ENCODE results near the gene NAA80. TPM values are rescaled to one million over a fixed set of nuclear protein-coding genes. Genes with fewer than 3 reads are reported as not detected.

Gene NAA80
- polyA plus RNA-seq, 2 of the 4 experiments (the other 2 are of a cell fraction) = 3.1 to 5.3 TPM

- CTCF ChIA-PET = interaction anchor here (0.7 to 8.0 kb wide), 7 partner anchors 12 to 82 kb away, joined by 3 to 67 read pairs (median 4); no protein-coding TSS in a partner anchor
- Histone ChIP-seq H3K4me3 (no peak overlapping the region), H3K9me3 (no peaks in the 10 kb centered on the region), H3K4me2 (no peak overlapping the region), H3K4me1 (peaks cover 7% of the 10 kb centered on the region; the same call in 1 of the 3 replicates), H3K27ac (no peak overlapping the region)
- DNase-seq (ENCODE audit: low read depth in 1 of 2, low spot score in 1 of 2) (no peak), FAIRE-seq (no peak), ATAC-seq (no peak)
- no peak for TF ChIP-seq PBX3 (IDR thresholded peaks at IDR 0.05)
- no peak for TF ChIP-seq ELK1 (IDR thresholded peaks at IDR 0.05; ENCODE audit: low read depth, low read length)
- no peak for TF ChIP-seq POLR2A (IDR thresholded peaks at IDR 0.05; ENCODE audit: low read length)
- WGBS (ENCODE audit: missing lambda C conversion rate) = 95% methylated on average over 17 of the region's 17 CpGs
- POLR2A ChIA-PET = no interaction called here
These were observed 22.5 kb downstream of the NAA80 start for GRCh38 chr3:50276762-50277101.

GRCh38 chr3:50275996-50276761 is 23.0 kb downstream of the NAA80 start:
- Histone ChIP-seq H3K4me3 (no peak overlapping the region), H3K9me3 (no peaks in the 10 kb centered on the region), H3K4me2 (no peak overlapping the region), H3K27ac (no peak overlapping the region), H3K4me1 (peaks cover 11% of the 10 kb centered on the region; the same call in 1 of the 3 replicates)
- WGBS (ENCODE audit: missing lambda C conversion rate) = 95% methylated on average over 42 of the region's 79 CpGs
- no peak for FAIRE-seq
- CTCF ChIA-PET = interaction anchor here (0.8 to 8.0 kb wide), 6 partner anchors 14 to 81 kb away, joined by 3 to 67 read pairs (median 4); no protein-coding TSS in a partner anchor
- POLR2A ChIA-PET = no interaction called here
- TF ChIP-seq ATOH8 (CRISPR knock-in tag; IDR thresholded peaks at IDR 0.05; ENCODE audit: low read depth) (no peak), CTCF (IDR thresholded peaks at IDR 0.05) (no peak), RFX5 (IDR thresholded peaks at IDR 0.05) (no peak), RARB (CRISPR knock-in tag; IDR thresholded peaks at IDR 0.05) (no peak), KDM5A (IDR thresholded peaks at IDR 0.05) (no peak), SREBF2 (IDR thresholded peaks at IDR 0.05) (no peak), BCL3 (IDR thresholded peaks at IDR 0.05) (no peak), SMC3 (IDR thresholded peaks at IDR 0.05) (no peak), EHF (CRISPR knock-in tag; IDR thresholded peaks at IDR 0.05) (no peak)
- DNase-seq (ENCODE audit: low read depth in 1 of 2, low spot score in 1 of 2) = no peak
- ATAC-seq = no peak

- Histone ChIP-seq H3K9me3 (no peaks in the 10 kb centered on the region), H3K4me3 (no peak overlapping the region), H3K4me1 (peaks cover 19% of the 10 kb centered on the region), H3K4me2 (no peak overlapping the region), H3K27ac (no peak overlapping the region)
- FAIRE-seq = no peak
- ChIA-PET POLR2A (no interaction called here), CTCF (interaction anchor here (0.7 to 8.0 kb wide), 20 partner anchors 9 to 93 kb away, joined by 3 to 67 read pairs (median 4); partner anchors contain the start of gene GNAI2)
- no peak for DNase-seq (ENCODE audit: low read depth in 1 of 2, low spot score in 1 of 2)
- WGBS (ENCODE audit: missing lambda C conversion rate) = 95% methylated on average over 36 of the region's 65 CpGs
- ATAC-seq = no peak
- TF ChIP-seq NR3C1 (IDR thresholded peaks at IDR 0.05) = no peak
- no peak for TF ChIP-seq ELK1 (IDR thresholded peaks at IDR 0.05; ENCODE audit: low read depth, low read length)
- no peak for TF ChIP-seq HOXB5 (CRISPR knock-in tag; IDR thresholded peaks at IDR 0.05)
- no peak for TF ChIP-seq JUN (IDR thresholded peaks at IDR 0.05)
- TF ChIP-seq PBX3 (IDR thresholded peaks at IDR 0.05) = no peak
- no peak for TF ChIP-seq MAFK (IDR thresholded peaks at IDR 0.05; ENCODE audit: partially characterized antibody)
- TF ChIP-seq EP300 (IDR thresholded peaks at IDR 0.05) = no peak
- TF ChIP-seq EHMT2 (IDR thresholded peaks at IDR 0.05; ENCODE audit: low read depth) = no peak
- TF ChIP-seq FOSL2 (IDR thresholded peaks at IDR 0.05) = no peak
- no peak for TF ChIP-seq FOSL2 (CRISPR knock-in tag; IDR thresholded peaks at IDR 0.05)
- TF ChIP-seq ZNF302 (CRISPR knock-in tag; IDR thresholded peaks at IDR 0.05) = no peak
- TF ChIP-seq ESRRA (IDR thresholded peaks at IDR 0.05; ENCODE audit: borderline replicate concordance, low read length) = no peak
- TF ChIP-seq GATA3 (IDR thresholded peaks at IDR 0.05; ENCODE audit: borderline replicate concordance) = no peak
- TF ChIP-seq HEYL (CRISPR knock-in tag; IDR thresholded peaks at IDR 0.05) = no peak
These were observed 23.8 kb downstream of the NAA80 start for GRCh38 chr3:50275141-50275995.

Data from A549 (cell line).